Activated CD4-positive, CD25-positive, alpha-beta regulatory T cell treated with anti-CD3 and anti-CD28 coated beads, Interleukin-2, amount 50 U/mL, for 72 hours (primary cell): ENCODE measurements around the gene CST3.

Experiments used
- DNase-seq: peaks from one replicate; pipeline ENCODE4 v3.0.0; 2021

The CST3 gene

GRCh38 chr20:23595941-23596340 lies 41.8 kb downstream of the CST3 start:
- DNase-seq: no peak

- DNase-seq: no peak
Measured at GRCh38 chr20:23588434-23589403, 49.0 kb downstream of the CST3 start.

GRCh38 chr20:23587631-23588030 lies 50.1 kb downstream of the CST3 start:
- no peak for DNase-seq

- DNase-seq: no peak
Measured at GRCh38 chr20:23586735-23587525, 50.8 kb downstream of the CST3 start.

GRCh38 chr20:23585808-23586734 lies 51.7 kb downstream of the CST3 start:
- DNase-seq: no peak

- no peak for DNase-seq
Measured at GRCh38 chr20:23585449-23585807, 52.3 kb downstream of the CST3 start.

GRCh38 chr20:23584434-23585199 lies 53.1 kb downstream of the CST3 start:
- no peak for DNase-seq
